CD4-positive, alpha-beta T cell treated with Interleukin-17A for 1 hour (primary cell): Measurements from ENCODE around the gene VWA8.
"Not testable (repeated sequence)": the region's sequence is repeated elsewhere in the genome, so short reads cannot be mapped to it uniquely, and the experiment has no call there.

Experiments used
- DNase-seq: peaks from one replicate; pipeline ENCODE4 v3.0.0-alpha.2; 2020

VWA8 gene

DNA sequence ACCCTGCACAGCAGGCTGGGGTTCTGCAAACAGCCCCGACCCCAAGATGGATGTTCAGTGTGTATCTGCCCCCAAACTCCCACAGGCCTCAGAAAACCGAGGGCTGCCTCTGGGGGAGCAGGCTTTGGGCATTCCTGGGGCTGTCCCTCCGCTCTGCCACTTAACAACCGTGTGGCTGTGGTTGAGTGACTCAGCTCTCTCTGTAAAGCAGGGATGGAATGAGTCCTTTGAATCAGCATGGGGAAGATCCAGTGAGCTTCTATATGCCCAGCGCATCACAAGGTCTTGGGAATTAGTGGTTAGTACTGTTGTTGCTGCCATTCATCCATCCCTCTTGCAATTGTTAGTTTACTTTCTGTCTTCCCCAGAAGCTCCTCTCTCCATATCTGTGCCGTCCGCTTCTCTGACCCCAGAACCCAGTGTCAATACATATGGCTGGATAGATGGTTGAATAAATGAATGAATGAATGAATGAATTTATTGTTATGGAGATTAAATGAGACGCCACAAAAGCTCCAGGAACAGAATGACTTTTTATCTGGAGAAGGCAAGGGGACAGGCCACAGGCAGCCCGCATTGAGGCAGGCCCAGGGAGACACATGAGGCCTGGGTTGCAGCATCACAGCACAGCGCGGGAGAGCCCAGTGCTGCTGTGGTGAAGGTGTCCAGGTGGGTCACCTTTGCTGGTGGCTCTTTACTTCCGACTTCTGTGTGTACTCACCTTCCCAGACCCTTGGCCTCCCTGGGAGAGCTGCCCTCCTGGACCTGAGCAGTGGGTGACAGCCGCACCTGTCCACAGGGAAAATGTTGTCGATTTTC, 414.3 kb downstream of the VWA8 start:
- no peak for DNase-seq

DNA sequence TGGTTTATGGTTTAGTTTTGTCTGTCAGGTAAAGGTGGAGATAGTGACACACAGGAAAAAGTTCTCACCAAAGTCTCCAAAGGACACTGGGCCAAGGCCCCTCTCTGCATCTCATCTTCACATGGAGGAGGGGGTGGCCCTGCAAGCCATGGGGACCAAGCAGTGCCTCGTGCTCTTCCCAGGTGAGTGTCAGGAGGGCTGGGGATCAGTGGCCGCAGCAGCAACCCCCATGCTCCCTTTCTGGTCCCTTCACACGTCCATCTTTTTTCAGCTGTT, 415.5 kb downstream of the VWA8 start:
- no peak for DNase-seq

DNA sequence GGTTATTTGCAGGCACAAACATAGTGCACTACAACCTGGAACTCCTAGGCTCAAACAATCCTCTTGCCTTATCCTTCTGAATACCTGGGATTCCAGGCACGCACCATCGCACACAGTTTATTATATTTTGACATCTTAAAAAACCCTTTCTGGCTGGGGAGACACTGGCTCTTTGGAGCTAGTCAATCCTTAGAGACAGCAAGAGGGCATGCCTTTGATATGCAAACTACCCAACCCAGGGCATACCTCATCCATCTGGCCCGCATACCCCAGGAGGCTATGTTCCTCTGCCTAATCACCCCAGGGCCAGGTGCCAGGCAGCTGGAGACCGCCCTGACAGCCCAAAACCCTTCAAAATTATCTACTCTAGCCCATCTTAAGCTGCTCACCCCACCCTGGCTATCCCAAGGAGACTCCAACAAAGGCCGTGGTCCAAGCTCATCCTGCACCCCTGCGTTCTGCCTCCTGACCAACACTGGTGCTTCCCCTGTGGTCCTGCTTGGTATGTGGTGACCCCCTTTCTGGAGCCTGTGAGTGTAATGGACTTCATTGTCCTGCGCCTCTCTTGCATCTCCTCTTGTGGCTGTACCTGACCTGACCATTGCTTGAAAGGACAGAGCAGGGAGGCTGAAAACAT, 417.1 kb downstream of the VWA8 start:
- no peak for DNase-seq

DNA sequence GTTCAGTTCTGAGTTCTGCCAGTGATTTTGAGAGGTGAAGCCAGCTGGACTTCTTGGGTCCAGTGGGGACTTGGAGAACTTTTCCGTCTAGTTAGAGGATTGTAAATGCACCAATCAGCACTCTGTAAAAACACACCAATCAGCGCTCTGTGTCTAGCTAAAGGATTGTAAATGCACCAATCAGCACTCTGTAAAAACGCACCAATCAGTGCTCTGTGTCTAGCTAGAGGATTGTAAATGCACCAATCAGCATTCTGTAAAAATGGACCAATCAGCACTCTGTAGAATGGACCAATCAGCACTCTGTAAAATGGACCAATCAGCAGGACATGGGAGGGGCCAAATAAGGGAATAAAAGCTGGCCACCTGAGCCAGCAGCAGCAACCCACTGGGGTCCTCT, 418.1 kb downstream of the VWA8 start:
- not testable (repeated sequence) for DNase-seq

DNA sequence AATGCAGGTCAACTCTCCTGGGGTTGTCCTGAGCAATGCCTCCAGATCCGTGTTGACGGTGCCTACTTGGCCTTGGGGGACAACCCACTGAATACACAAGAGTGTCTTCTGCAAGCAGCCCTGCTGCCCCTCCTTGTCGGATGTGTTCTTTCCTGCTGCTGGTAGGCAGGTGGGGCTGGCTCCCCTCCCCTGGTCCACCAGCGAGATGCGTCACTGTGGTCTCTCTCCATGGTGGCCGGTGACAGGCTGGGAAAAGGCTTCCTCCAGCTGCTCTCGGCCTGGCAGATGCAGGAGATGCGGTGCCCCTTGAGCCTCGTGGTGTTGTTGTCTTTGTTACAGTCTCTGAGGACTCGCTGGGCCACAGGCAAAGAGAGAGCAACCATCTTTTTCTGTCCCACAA, 418.6 kb downstream of the VWA8 start:
- DNase-seq, result no peak

DNA sequence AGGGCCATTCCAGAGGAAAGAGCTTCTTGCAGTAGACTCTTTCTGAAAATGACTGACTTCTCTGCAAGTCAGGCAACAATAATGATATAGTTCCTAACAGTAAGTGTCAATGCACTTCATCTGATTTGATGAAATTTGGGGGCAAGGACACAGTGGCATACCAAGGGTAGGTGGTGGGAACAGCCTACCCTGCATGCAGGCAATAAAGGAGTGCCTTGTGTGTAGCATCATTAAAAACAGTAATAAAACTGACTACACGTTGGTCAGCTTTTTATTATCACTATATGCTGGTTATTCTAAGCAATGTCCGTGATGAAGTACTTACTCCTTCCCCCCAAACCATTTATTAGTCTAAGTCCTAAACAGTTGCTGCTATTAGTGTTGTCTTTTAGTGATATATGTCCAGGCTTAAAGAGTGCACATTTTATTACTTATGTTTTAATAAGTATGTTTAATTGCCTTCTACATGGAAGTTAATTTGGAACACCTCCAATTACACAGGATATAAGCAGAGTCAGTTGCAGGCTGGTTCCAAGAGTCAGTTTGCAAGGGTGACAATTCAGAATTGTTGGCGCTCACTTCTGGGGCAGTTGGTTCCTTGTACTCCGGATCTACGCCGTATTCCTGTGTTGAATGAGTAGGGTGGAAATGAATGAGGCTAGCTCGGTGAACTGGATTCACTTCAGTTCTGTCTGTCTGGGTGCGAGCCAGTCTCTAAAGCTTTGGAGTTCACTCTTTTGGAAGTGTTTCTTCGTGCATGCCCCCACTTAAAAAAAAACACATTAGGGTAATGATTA, 419.6 kb downstream of the VWA8 start:
- no peak for DNase-seq

DNA sequence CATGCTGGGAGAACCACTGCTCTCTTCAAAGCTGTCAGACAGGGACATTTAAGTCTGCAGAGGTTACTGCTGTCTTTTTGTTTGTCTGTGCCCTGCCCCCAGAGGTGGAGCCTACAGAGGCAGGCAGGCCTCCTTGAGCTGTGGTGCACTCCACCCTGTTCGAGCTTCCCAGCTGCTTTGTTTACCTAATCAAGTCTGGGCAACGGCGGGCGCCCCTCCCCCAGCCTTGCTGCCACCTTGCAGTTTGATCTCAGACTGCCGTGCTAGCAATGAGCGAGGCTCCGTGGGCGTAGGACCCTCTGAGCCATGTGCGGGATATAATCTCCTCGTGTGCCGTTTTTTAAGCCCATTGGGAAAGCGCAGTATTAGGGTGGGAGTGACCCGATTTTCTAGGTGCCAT, 420.7 kb downstream of the VWA8 start:
- DNase-seq, result peak; percentile 28

DNA sequence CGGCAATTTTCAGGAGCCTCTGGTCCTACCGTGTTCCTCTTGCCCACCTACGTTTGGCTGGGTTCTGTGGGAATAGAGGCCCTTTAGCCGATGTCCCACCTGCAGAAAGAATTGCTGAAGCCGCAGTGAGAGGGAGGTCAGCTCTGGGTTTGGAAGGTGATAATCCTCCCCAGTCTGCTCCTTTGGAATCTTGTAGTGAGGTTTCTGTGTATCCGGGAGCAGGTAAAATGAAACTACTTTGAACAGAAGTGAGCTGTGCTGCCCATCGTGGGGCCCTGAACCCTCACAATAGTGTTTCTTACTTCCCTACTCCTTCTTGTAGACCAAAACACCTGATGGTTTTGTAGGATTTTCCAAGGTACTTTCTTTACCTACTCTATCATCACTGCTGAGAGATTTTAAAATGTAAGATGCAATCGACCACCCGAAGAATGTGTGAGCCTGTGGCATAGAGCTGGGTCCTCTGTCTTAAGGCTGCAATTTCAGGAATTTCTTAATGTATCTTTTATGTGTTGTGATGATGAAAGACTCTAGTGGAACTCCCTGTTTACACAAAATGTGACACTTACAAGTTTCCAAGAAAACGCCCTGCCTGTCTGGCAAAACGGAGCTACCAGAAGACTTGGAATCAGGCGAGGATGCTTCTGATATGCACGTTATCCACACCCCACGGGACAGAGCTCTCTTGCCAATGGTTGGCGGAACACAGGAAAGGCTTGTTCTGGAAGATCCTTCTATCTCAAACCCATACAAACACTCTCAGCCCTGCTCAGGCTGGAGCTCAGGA, 427.4 kb downstream of the VWA8 start:
- DNase-seq, result no peak

DNA sequence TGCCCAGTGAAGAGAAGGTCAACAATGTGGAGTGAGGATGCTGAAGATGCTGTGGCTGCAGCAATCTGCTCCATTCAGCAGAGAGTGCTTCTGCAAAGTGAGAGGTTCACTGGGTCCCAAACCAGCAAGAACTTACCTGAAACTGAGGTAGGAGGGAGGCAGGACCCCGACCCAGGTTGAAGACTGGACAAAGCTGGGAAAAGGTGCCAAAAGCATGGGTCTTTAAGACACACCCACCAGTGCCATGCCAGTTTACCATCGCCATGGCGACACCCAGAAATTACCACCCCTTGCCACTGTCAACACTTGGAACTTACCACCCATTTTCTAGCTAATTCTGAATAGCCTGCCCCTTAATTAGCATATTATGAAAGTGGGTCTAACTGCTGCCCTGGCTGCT, 432.9 kb downstream of the VWA8 start:
- no peak for DNase-seq

DNA sequence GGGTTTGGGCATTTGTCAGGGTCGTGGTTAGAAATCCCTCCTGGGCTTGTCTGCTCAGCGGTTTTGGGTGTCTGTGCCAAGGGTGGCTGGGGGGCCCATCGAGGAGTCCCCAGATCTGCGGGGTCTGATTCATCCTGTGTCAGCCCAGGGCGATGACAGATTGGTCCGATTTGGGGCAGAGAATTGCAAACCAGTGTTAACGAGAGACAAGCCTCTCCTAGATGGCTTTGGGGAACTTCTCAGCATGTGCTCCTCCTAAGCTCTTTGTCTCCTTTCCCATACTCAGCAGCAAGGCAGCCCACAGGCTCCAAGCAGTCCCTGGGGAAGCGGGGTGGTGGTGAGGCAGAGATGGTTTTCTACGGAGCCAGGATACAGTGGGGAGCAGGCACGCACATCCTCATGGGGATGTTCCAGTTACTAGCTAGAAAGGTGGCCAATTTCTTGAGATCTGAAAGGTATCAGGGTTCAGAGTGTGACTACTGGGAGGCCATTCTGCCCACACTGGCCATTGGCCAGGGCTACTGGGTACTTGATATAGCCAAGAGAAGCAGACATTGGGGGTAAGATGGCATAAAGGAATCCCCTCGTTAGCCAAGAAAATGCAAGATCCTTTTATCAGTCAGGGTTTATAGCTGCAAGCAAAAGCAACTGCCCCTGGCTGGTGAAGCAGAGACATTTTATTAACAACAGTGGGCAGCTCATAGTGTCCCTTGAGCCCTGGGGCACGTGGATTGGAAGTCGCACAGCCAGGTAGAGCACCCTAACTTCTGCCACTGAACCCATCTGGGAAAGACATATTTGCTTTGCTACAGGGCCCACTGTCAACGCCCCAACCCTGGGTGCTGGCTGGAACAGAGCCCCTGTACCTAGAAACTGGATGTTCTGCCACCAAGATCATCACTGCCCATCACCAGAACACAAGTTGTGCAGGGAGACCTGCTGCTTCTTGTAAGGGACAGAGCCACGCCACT, 440.0 kb downstream of the VWA8 start:
- DNase-seq, result no peak

DNA sequence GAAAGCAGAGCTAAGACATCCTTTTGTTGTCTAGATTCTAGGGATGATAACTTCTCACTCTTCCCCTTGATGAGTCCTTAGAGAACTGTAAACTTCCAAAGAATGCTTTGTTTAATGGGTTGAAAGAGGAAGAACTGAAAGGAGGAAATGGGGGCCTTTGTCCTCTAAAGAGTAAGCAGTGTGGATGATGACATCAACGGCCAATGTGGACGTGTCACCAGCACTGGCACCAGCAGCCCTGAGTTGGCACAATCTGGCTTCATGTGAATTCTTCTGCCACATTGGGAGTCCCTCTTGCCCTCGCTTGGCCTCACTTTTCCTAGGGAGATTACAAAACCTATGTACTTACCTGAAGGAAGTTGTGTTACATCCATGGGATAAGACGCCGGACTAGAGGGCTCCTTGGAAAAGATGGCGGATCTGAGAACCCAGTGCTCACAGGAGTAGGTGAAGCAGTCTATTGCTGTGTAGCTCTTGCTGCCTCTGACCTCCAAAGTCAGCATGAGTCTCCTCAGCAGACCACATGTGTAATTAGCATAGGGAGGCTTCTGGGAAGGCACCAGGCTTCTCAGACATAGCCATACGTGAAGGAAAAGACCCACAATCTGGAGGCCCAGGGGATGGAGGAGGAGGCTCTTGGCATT, 440.8 kb downstream of the VWA8 start:
- no peak for DNase-seq
